GM06990 (cell line): ENCODE data around the gene UBXN1.

ENCODE experiments used
- DNase-seq: peaks from one replicate; pipeline ENCODE4 v3.0.0-alpha.2; 2011; ENCODE audit not compliant: insufficient read length; ENCODE audit errors: extremely low read depth
- H3K27me3 ChIP-seq: replicated peaks from 2 replicates; pipeline ENCODE4 v1.6.0; 2011; ENCODE audit warnings: low read length; ENCODE audit not compliant: control insufficient read depth, insufficient read depth
- H3K36me3 ChIP-seq: 2 replicates; pipeline ENCODE4 v1.5.1; 2011; ENCODE audit warnings: low read length; ENCODE audit not compliant: control insufficient read depth, insufficient read depth
- H3K4me3 ChIP-seq: replicated peaks from 2 replicates; pipeline ENCODE4 v1.5.1; 2011; ENCODE audit warnings: low read depth, mild to moderate bottlenecking, control low read depth, low read length
- CTCF ChIP-seq: IDR thresholded peaks from 2 replicates; pipeline ENCODE4 v1.5.1; 2011; ENCODE audit warnings: low read length, control low read depth, mild to moderate bottlenecking, inconsistent platforms; ENCODE audit not compliant: insufficient read depth, poor library complexity, severe bottlenecking

Gene UBXN1

GRCh38 chr11:62726156-62726914, 47.5 kb upstream of the UBXN1 start:
- TF ChIP-seq CTCF, result no peak
- Histone ChIP-seq H3K4me3 (peak overlapping the region; percentile 94), H3K27me3 (no peaks in the 10 kb centered on the region), H3K36me3 (peaks cover 20% of the 10 kb centered on the region)
- no peak for DNase-seq

- H3K27me3 ChIP-seq, result no peaks in the 10 kb centered on the region
- no peak for DNase-seq
- no peak for TF ChIP-seq CTCF
- H3K36me3 ChIP-seq, result peaks cover 22% of the 10 kb centered on the region
- peak overlapping the region; percentile 94 for H3K4me3 ChIP-seq
Measured at GRCh38 chr11:62725646-62726045, 46.8 kb upstream of the UBXN1 start.

- DNase-seq, result no peak
- Histone ChIP-seq H3K36me3 (peaks cover 24% of the 10 kb centered on the region), H3K27me3 (no peaks in the 10 kb centered on the region), H3K4me3 (peak overlapping the region; percentile 9; the same call in 1 of the 2 replicates)
- TF ChIP-seq CTCF, result no peak
Measured at GRCh38 chr11:62724171-62724570, 45.3 kb upstream of the UBXN1 start.

- peaks cover 33% of the 10 kb centered on the region for H3K36me3 ChIP-seq
- no peak overlapping the region for H3K4me3 ChIP-seq
- no peaks in the 10 kb centered on the region for H3K27me3 ChIP-seq
- DNase-seq, result no peak
- TF ChIP-seq CTCF, result no peak
Measured at GRCh38 chr11:62721994-62722393, 43.1 kb upstream of the UBXN1 start.

- Histone ChIP-seq H3K27me3 (no peaks in the 10 kb centered on the region), H3K4me3 (no peak overlapping the region), H3K36me3 (peaks cover 46% of the 10 kb centered on the region)
- no peak for TF ChIP-seq CTCF
- no peak for DNase-seq
Measured at GRCh38 chr11:62719302-62719978, 40.6 kb upstream of the UBXN1 start.

GRCh38 chr11:62716816-62717215, 37.9 kb upstream of the UBXN1 start:
- no peak for DNase-seq
- peaks cover 39% of the 10 kb centered on the region for H3K36me3 ChIP-seq
- no peaks in the 10 kb centered on the region for H3K27me3 ChIP-seq
- no peak for TF ChIP-seq CTCF
- no peak overlapping the region for H3K4me3 ChIP-seq
